Fibroblast of lung (primary cell): ENCODE measurements around the gene DYDC1.

Experiments used
- EZH2 ChIP-seq: IDR thresholded peaks from 2 replicates; pipeline ENCODE4 v1.5.1; 2012; ENCODE audit warnings: low read length, control low read depth, mild to moderate bottlenecking; ENCODE audit errors: missing control alignments
- TF ChIP-seq, protein P1 (sequence below), 2 donors: IDR thresholded peaks in 1 of 2; conservative IDR thresholded peaks in 1 of 2; 1 replicate in 1 of 2; 2 replicates in 1 of 2; pipeline ENCODE4 v1.5.1; 2011 to 2012; ENCODE audit warnings: low read length in 2 of 2, control low read depth in 1 of 2, inconsistent platforms in 1 of 2, low read depth in 1 of 2, mild to moderate bottlenecking in 1 of 2

DNA sequence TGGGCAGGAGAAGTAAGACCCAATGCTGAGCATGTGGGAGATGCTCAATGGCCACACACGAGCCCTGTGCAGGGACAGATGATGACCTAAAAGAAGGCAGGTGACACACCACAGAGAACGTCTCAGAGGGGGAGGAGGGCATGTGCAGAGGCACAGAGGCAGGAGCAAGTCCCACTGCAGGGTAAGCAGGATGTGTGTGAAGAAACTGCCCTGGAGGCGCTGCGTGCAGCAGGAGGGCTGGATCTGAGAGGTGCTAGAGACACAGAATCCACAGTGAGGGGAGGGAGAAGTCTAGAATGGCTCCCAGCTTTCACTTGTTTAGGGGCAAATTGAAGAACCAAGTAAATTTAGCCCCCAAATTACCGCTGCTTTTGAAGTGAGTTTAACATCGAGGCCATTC lies 14.9 kb upstream of the DYDC1 start:
- TF ChIP-seq, protein P1, sequence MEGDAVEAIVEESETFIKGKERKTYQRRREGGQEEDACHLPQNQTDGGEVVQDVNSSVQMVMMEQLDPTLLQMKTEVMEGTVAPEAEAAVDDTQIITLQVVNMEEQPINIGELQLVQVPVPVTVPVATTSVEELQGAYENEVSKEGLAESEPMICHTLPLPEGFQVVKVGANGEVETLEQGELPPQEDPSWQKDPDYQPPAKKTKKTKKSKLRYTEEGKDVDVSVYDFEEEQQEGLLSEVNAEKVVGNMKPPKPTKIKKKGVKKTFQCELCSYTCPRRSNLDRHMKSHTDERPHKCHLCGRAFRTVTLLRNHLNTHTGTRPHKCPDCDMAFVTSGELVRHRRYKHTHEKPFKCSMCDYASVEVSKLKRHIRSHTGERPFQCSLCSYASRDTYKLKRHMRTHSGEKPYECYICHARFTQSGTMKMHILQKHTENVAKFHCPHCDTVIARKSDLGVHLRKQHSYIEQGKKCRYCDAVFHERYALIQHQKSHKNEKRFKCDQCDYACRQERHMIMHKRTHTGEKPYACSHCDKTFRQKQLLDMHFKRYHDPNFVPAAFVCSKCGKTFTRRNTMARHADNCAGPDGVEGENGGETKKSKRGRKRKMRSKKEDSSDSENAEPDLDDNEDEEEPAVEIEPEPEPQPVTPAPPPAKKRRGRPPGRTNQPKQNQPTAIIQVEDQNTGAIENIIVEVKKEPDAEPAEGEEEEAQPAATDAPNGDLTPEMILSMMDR (conservative IDR thresholded peaks at IDR 0.05 in 1 of 2, IDR thresholded peaks at IDR 0.05 in 1 of 2; ENCODE audit: low read depth in 1 of 2, low read length in 2 of 2), result no peak
- no peak for TF ChIP-seq EZH2
